GM12878 (cell line): ENCODE results near the gene CD101. TPM values are rescaled to one million over a fixed set of nuclear protein-coding genes. Genes with fewer than 3 reads are reported as not detected.

Source experiments
- ATAC-seq: fragments of 200-7000 bp; cut with Tn5 transposase; 3 replicates; pipeline ENCODE4 v1.9.1; 2020; ENCODE audit warnings: mild to moderate bottlenecking, moderate library complexity
- BruUV-seq: library from RNA; stranded (reverse); fragments of 400-500 nt; replicated peaks from 2 replicates; lab custom pipeline; 2021; lab: Mats Ljungman, UMichigan
- CTCF ChIA-PET: fragments of 300-600 bp; sonication (Branson Sonifier 250); formaldehyde crosslinking; extraction: SDS; loops from one replicate; lab custom pipeline; 2021; ENCODE audit warnings: inconsistent platforms; lab: Yijun Ruan, JAX
- POLR2A ChIA-PET: fragments of 350-600 bp; formaldehyde crosslinking; extraction: SDS; loops from one replicate; lab custom pipeline; 2021; ENCODE audit warnings: inconsistent platforms; lab: Charles Lee
- RAD21 ChIA-PET: fragments of 300-600 bp; sonication (Branson Sonifier 250); formaldehyde crosslinking; loops from one replicate; lab custom pipeline; 2023; ENCODE audit warnings: antibody characterized with exemption; ENCODE audit not compliant: unreplicated experiment; lab: Charles Lee
- SMC1A ChIA-PET: fragments of 300-600 bp; sonication (Branson Sonifier 250); formaldehyde crosslinking; loops from one replicate; lab custom pipeline; 2023; ENCODE audit not compliant: unreplicated experiment, uncharacterized antibody; lab: Charles Lee
- DNase-seq: peaks from one replicate; pipeline ENCODE4 v3.0.0-alpha.2; 2011; ENCODE audit warnings: low read depth, low spot score
- FAIRE-seq: peaks from 3 replicates; lab custom pipeline; 2011; peaks lifted over from hg19 to GRCh38; lab: Jason Lieb, UNC
- H2AFZ ChIP-seq: 2 replicates; pipeline ENCODE4 v1.6.0; 2011; ENCODE audit warnings: low read depth, low read length, control low read depth; ENCODE audit not compliant: control insufficient read depth
- H3K27ac ChIP-seq: 2 replicates; pipeline ENCODE4 v1.5.1; 2011; ENCODE audit warnings: control low read depth; ENCODE audit not compliant: control insufficient read depth, insufficient read depth
- H3K27me3 ChIP-seq, 2 experiments: replicated peaks in 1 of 2; 2 replicates each; pipeline versions ENCODE4 v1.6.0 to v1.6.1; 2011; ENCODE audit warnings: low read length in 1 of 2; ENCODE audit not compliant: control insufficient read depth in 2 of 2, insufficient read depth in 2 of 2
- H3K36me3 ChIP-seq, 2 experiments: 2 replicates each; pipeline ENCODE4 v1.5.1; 2011; ENCODE audit warnings: low read length in 1 of 2; ENCODE audit not compliant: control insufficient read depth in 2 of 2, insufficient read depth in 2 of 2
- H3K4me1 ChIP-seq: 2 replicates; pipeline ENCODE4 v1.6.1; 2011; ENCODE audit warnings: mild to moderate bottlenecking, low read length, moderate library complexity, mixed read lengths; ENCODE audit not compliant: control insufficient read depth, insufficient read depth
- H3K4me2 ChIP-seq: 2 replicates; pipeline ENCODE4 v1.6.0; 2011; ENCODE audit warnings: control low read depth; ENCODE audit not compliant: control insufficient read depth, insufficient read depth
- H3K4me3 ChIP-seq: fragments of 200-600 bp; sonication (generic); 2 replicates; pipeline ENCODE4 v1.5.1; 2016
- H3K79me2 ChIP-seq: 2 replicates; pipeline ENCODE4 v1.6.0; 2011; ENCODE audit warnings: low read length; ENCODE audit not compliant: control insufficient read depth, insufficient read depth
- H3K9ac ChIP-seq: 2 replicates; pipeline ENCODE4 v1.8.0; 2011; ENCODE audit warnings: low read length, control low read depth, mixed read lengths; ENCODE audit not compliant: control insufficient read depth, insufficient read depth
- H3K9me3 ChIP-seq: replicated peaks from 3 replicates; pipeline ENCODE4 v1.5.1; 2011; ENCODE audit warnings: mild to moderate bottlenecking, low read length; ENCODE audit not compliant: control insufficient read depth, insufficient read depth
- H4K20me1 ChIP-seq: 2 replicates; pipeline ENCODE4 v1.6.0; 2011; ENCODE audit not compliant: control insufficient read depth, insufficient read depth
- HDGF ChIP-seq: fragments of 450-650 bp; IDR thresholded peaks from 2 replicates; pipeline ENCODE4 v1.6.1; 2016; ENCODE audit warnings: antibody characterized with exemption
- IRF3 ChIP-seq: fragments of 450-650 bp; IDR thresholded peaks from 2 replicates; pipeline ENCODE4 v1.6.1; 2014; ENCODE audit warnings: mild to moderate bottlenecking
- KDM1A ChIP-seq: fragments of 200-600 bp; sonication (generic); IDR thresholded peaks from 2 replicates; pipeline ENCODE4 v1.6.1; 2016; ENCODE audit warnings: borderline replicate concordance
- NR2C2 ChIP-seq: IDR thresholded peaks from 2 replicates; pipeline ENCODE4 v1.6.1; 2011; ENCODE audit warnings: borderline replicate concordance, low read depth; ENCODE audit not compliant: control insufficient read depth, insufficient read length
- WGBS: methylation state at CpG from one replicate; pipeline ENCODE4 v1.1.6; 2016; ENCODE audit warnings: low lambda C conversion rate; ENCODE audit not compliant: insufficient replicate concordance, insufficient coverage; ENCODE audit errors: missing lambda C conversion rate; 5-methylcytosine and 5-hydroxymethylcytosine counted together
- in situ Hi-C: fragments of 300-500 bp; cut with MboI; formaldehyde crosslinking; loops from 9 replicates; pipeline ENCODE4 v1.14.3; 2018; ENCODE audit warnings: mixed read lengths
- intact Hi-C: fragments of 100-400 bp; cut with micrococcal nuclease; formaldehyde crosslinking; loops from one replicate; pipeline ENCODE4 v1.14.2; 2022; ENCODE audit not compliant: unreplicated experiment
- polyA plus RNA-seq, 11 experiments: library from polyadenylated mRNA; depleted of rRNA in 4 of 11; unstranded in 6 of 11; stranded (reverse) in 5 of 11; fragments of >200 nt; fragmentation: Nextera tagmentation in 4 of 11; fragmentation: Illumina TruSeq in 1 of 11; extraction: Ambion mirVana in 4 of 11; extraction: Trizol in 1 of 11; gene quantifications; 1 replicate in 1 of 11; 2 replicates in 10 of 11; pipeline versions ENCODE4 v1.2.1 to v1.2.3, GENCODE V29; 2011 to 2016; ENCODE audit warnings: inconsistent platforms in 2 of 11, missing spikeins in 2 of 11, low read depth in 1 of 11
- total RNA-seq, 4 experiments: library from RNA; depleted of rRNA in 3 of 4; stranded (reverse); fragments of >200 nt in 3 of 4; fragmentation: Illumina TruSeq in 1 of 4; extraction: Trizol in 1 of 4; gene quantifications; 2 replicates each; pipeline versions ENCODE4 v1.2.1 to v1.2.3, GENCODE V29; 2013 to 2021
- TF ChIP-seq, protein P1 (sequence below): fragments of 450-650 bp; conservative IDR thresholded peaks from 2 replicates; pipeline ENCODE4 v1.6.1; 2017; ENCODE audit warnings: mild to moderate bottlenecking, moderate library complexity

The CD101 gene
- total and polyA plus RNA-seq, 10 of the 15 experiments (the other 5 are each of a cell fraction or from before 2014, with no cell fraction given): 0.56 to 7.9 (median 2.9) TPM

GRCh38 chr1:116968724-116969123, 32.8 kb upstream of the CD101 start:
- no peaks in the 10 kb centered on the region for H3K36me3 ChIP-seq
- ChIA-PET POLR2A (interaction anchor here (0.5 kb wide), 1 partner anchor 35 kb away, joined by 4 read pairs; no protein-coding TSS in a partner anchor), CTCF (interaction anchor here (0.9 to 1.6 kb wide), 2 partner anchors 9 to 19 kb away, joined by 3 to 4 read pairs; no protein-coding TSS in a partner anchor), SMC1A (no interaction called here), RAD21 (no interaction called here)
- H3K27me3 ChIP-seq: 0 out of 4 replicates have a peak, but pooled peaks cover 0 to 3% of the 10 kb centered on the region in 2 experiments
- H4K20me1 ChIP-seq: no peaks in the 10 kb centered on the region
- intact Hi-C loops (no loop called here), in situ Hi-C loops (no loop called here)
- no peak for DNase-seq
- no peak overlapping the region for H3K4me2 ChIP-seq
- ATAC-seq: no peak
- WGBS: 56% methylated on average over 3 of the region's 3 CpGs
- H3K79me2 ChIP-seq: no peaks in the 10 kb centered on the region
- H2AFZ ChIP-seq: no peak overlapping the region
- BruUV-seq: no TSS peak
- H3K9ac ChIP-seq: no peak overlapping the region
- no peak overlapping the region for H3K27ac ChIP-seq
- H3K4me1 ChIP-seq: no peaks in the 10 kb centered on the region
- no peak for FAIRE-seq
- no peaks in the 10 kb centered on the region for H3K9me3 ChIP-seq
- no peak for TF ChIP-seq HDGF
- TF ChIP-seq IRF3: no peak
- no peak for TF ChIP-seq NR2C2
- no peak for TF ChIP-seq KDM1A
- TF ChIP-seq, protein P1, sequence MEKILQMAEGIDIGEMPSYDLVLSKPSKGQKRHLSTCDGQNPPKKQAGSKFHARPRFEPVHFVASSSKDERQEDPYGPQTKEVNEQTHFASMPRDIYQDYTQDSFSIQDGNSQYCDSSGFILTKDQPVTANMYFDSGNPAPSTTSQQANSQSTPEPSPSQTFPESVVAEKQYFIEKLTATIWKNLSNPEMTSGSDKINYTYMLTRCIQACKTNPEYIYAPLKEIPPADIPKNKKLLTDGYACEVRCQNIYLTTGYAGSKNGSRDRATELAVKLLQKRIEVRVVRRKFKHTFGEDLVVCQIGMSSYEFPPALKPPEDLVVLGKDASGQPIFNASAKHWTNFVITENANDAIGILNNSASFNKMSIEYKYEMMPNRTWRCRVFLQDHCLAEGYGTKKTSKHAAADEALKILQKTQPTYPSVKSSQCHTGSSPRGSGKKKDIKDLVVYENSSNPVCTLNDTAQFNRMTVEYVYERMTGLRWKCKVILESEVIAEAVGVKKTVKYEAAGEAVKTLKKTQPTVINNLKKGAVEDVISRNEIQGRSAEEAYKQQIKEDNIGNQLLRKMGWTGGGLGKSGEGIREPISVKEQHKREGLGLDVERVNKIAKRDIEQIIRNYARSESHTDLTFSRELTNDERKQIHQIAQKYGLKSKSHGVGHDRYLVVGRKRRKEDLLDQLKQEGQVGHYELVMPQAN: no peak
- no peak overlapping the region for H3K4me3 ChIP-seq
